ENCODE data around the gene ACAT2. TPM values are rescaled to one million over a fixed set of nuclear protein-coding genes. Genes with fewer than 3 reads are reported as not detected.
"Not testable (repeated sequence)": the region's sequence is repeated elsewhere in the genome, so short reads cannot be mapped to it uniquely, and the experiment has no call there.

The ACAT2 gene
- total and polyA plus RNA-seq, 12 donors = 3.4 to 15.3 (median 5.8) TPM

DNA sequence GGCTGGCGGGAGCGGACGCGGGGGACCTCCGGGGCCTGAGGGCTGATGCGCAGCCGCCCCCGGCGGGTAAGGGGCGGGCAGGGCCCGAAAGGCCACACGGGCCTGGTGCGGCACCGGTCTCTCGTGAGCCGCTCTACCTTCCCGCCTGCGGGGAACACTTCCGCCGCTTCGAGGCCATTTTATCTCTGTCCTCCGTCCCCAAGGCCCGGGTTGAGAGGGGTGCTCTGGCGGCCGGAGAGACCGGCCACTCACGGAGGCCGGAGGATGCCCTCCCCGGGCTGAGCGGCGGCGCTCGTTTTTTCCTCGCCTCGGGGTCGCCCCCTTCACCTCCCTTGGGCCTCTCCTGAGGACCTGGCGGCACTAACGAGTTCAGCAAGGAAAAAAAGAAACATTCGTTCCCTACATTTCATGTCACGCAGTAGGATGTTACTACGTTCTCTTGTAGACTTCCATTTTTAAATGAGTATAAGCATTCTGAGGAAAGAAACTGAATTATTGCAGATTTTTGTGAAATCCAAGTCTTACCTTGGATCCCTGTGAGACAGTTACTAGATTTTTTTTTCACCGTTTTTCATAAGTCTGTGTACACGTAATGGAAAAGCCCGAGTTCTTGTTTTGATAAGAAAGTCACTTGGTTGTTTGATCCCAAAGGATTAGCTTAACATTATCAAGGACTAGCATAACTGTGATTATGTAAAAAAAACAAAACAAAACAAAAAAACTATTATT is 34.0 kb upstream of the ACAT2 start:
- H3K4me3 ChIP-seq = peak overlapping the region; percentile 64 to 96 (median 86)
- peak overlapping the region; percentile 92 to 100 (median 99) for H3K27ac ChIP-seq
- ATAC-seq = peak; percentile 29 to 59 (median 38)
- H3K4me1 ChIP-seq = peaks cover 0 to 63% (median 59%) of the 10 kb centered on the region in 9 donors
- H3K36me3 ChIP-seq = peaks cover 0 to 21% (median 0%) of the 10 kb centered on the region in 9 donors
- DNase-seq = no peak
- intact Hi-C loops (cut with DNase I) = loop anchor here in 9 of 10 donors (1.0 to 10.0 kb wide), 9 partner anchors 34 to 247 kb away; partner anchors contain the start of genes SOD2 (in 7 of the 9), ACAT2 (in 4 of the 9), TCP1 (in 4 of the 9) and MRPL18 (in 1 of the 9)
- H3K27me3 ChIP-seq = no peaks in the 10 kb centered on the region
- no peaks in the 10 kb centered on the region for H3K9me3 ChIP-seq
- WGBS, 2 donors = 0% methylated on average over 43 to 44 of the region's 44 CpGs
- TF ChIP-seq, protein P1, sequence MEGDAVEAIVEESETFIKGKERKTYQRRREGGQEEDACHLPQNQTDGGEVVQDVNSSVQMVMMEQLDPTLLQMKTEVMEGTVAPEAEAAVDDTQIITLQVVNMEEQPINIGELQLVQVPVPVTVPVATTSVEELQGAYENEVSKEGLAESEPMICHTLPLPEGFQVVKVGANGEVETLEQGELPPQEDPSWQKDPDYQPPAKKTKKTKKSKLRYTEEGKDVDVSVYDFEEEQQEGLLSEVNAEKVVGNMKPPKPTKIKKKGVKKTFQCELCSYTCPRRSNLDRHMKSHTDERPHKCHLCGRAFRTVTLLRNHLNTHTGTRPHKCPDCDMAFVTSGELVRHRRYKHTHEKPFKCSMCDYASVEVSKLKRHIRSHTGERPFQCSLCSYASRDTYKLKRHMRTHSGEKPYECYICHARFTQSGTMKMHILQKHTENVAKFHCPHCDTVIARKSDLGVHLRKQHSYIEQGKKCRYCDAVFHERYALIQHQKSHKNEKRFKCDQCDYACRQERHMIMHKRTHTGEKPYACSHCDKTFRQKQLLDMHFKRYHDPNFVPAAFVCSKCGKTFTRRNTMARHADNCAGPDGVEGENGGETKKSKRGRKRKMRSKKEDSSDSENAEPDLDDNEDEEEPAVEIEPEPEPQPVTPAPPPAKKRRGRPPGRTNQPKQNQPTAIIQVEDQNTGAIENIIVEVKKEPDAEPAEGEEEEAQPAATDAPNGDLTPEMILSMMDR (IDR thresholded peaks at IDR 0.05) = no peak

DNA sequence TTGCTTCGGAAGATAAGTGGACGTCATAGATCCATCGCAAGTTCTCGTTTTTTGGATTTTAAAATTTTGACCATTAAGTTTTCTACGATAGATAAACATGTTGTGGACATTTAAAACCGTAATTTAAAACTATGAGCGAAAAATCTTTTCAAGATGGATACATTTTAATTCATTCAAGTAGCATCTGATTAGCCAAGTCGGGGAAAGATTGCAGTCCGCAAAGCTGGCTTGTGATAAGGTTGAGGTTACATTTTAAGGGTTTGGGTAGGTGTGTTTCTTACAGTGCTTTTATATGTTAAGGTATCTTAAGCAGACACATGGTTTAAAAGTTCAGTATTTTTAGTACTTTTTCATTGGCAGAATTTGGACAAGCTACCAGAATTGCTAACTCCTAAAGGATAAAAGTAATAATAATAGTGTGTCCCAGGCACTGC is 33.3 kb upstream of the ACAT2 start:
- no peak for ATAC-seq
- no peak for DNase-seq
- TF ChIP-seq, protein P1 (IDR thresholded peaks at IDR 0.05) = no peak
- intact Hi-C loops (cut with DNase I) = loop anchor here in 8 of 10 donors (2.0 to 10.0 kb wide), 6 partner anchors 34 to 246 kb away; partner anchors contain the start of genes ACAT2 (in 4 of the 8), SOD2 (in 3 of the 8) and TCP1 (in 3 of the 8)
- Histone ChIP-seq H3K27ac (peak overlapping the region in 9 of 10 donors; percentile 99 to 100 (median 99)), H3K36me3 (peaks cover 0 to 21% (median 0%) of the 10 kb centered on the region in 9 donors), H3K9me3 (no peaks in the 10 kb centered on the region), H3K4me3 (peak overlapping the region; percentile 64 to 96 (median 86)), H3K27me3 (no peaks in the 10 kb centered on the region), H3K4me1 (peaks cover 0 to 66% (median 62%) of the 10 kb centered on the region in 9 donors)
- 1 to 2% methylated on average over 9 of the region's 9 CpGs for WGBS, 2 donors

DNA sequence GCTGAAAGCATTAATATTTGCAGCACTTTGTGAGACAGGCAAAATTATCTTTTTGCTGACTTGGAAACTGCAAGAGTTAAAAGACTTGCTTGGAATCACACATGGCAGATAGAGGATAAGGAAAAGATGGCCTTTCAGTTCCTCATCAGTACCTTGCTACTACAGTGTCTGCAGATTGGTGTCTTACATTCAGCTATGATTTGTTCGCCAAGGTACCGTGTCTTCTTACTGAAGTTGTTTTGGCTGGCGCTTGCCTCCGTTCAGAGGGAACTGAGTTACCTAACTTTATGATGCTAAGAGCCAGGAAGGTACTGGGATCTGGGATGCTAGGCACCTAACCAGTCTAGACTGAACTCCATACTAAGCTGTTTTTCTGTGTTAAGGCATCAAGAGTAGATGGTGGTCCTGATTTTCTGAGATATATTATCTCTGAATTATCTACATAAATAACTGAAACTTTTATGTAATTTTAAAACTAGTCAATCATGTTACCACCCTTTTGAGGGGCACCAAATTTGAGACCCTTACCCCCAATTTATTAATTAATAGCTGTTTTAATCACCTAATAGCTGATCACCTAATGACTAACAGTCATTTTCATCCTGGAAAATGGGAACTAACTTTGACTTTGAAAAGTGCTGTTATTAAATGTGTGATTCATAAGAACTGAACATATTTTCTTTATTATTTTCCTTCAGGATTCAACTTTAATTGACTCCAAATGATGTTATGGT is 32.1 kb upstream of the ACAT2 start:
- intact Hi-C loops (cut with DNase I) = loop anchor here in 9 of 10 donors (2.0 to 10.0 kb wide), 6 partner anchors 33 to 245 kb away; partner anchors contain the start of genes ACAT2 (in 4 of the 9), TCP1 (in 4 of the 9) and SOD2 (in 3 of the 9)
- H3K9me3 ChIP-seq = no peaks in the 10 kb centered on the region
- H3K4me3 ChIP-seq = peak overlapping the region in 7 of 10 donors; percentile 64 to 96 (median 84)
- ATAC-seq = no peak
- H3K27me3 ChIP-seq = no peaks in the 10 kb centered on the region
- H3K4me1 ChIP-seq = peaks cover 0 to 74% (median 63%) of the 10 kb centered on the region in 9 donors
- peak overlapping the region in 3 of 10 donors; percentile 1 to 99 (median 99) for H3K27ac ChIP-seq
- peaks cover 0 to 21% (median 0%) of the 10 kb centered on the region in 9 donors for H3K36me3 ChIP-seq
- TF ChIP-seq, protein P1 (IDR thresholded peaks at IDR 0.05) = no peak
- DNase-seq = no peak
- WGBS, 2 donors = 25% methylated on average over 4 of the region's 4 CpGs

DNA sequence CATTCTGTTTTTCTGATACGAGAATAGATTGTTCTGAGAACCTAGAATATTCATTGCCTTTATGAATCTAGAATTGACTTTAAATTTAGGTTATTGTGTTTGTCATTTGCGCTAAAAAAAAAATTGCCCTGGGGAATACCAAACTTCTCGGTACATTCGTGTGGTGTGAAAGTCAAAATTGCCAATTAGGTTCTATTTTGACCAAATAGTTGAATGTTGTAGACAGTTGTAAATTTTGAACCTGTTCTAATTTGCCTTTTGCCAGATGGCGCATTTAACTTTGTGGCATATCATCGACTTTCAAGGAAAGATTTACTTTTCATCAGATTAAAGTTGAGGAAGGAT is 31.5 kb upstream of the ACAT2 start:
- Histone ChIP-seq H3K4me1 (peaks cover 0 to 74% (median 65%) of the 10 kb centered on the region in 9 donors), H3K36me3 (peaks cover 0 to 21% (median 0%) of the 10 kb centered on the region in 9 donors), H3K27ac (peak overlapping the region in 1 of 10 donors; percentile 9), H3K4me3 (peak overlapping the region in 3 of 10 donors; percentile 64 to 95 (median 74)), H3K9me3 (no peaks in the 10 kb centered on the region), H3K27me3 (no peaks in the 10 kb centered on the region)
- TF ChIP-seq, protein P1 (IDR thresholded peaks at IDR 0.05) = no peak
- ATAC-seq (no peak), DNase-seq (no peak)
- intact Hi-C loops (cut with DNase I) = loop anchor here in 1 of 10 donors (10.0 kb wide), 1 partner anchor 54 kb away; the partner anchor contains the start of gene TCP1
- 61 to 69% methylated on average over 6 of the region's 6 CpGs for WGBS, 2 donors

DNA sequence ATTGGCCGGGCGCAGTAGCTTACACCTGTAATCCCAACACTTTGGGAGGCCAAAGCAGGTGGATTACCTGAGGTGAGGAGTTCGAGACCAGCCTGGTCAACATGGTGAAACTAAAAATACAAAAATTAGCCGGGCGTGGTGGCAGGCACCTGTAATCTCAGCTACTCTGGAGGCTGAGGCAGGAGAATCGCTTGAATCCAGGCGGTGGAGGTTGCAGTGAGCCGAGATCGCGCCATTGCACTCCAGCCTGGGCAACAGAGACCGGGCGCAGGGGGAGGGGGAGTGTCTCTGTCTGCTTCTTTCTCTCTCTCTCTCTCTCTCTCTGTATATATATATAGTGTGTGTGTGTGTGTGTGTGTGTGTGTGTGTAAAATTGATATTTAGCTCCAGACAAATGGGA is 29.3 kb upstream of the ACAT2 start:
- not testable (repeated sequence) for DNase-seq, H3K9me3 ChIP-seq, H3K4me3 ChIP-seq, H3K27ac ChIP-seq, H3K27me3 ChIP-seq, ATAC-seq
- Histone ChIP-seq H3K4me1 (peaks cover 0 to 85% (median 72%) of the 10 kb centered on the region in 9 donors), H3K36me3 (peaks cover 0 to 36% (median 0%) of the 10 kb centered on the region in 9 donors)
- intact Hi-C loops (cut with DNase I) = loop anchor here in 1 of 10 donors (10.0 kb wide), 1 partner anchor 52 kb away; the partner anchor contains the start of gene TCP1
- 88 to 90% methylated on average over 12 of the region's 12 CpGs for WGBS, 2 donors

DNA sequence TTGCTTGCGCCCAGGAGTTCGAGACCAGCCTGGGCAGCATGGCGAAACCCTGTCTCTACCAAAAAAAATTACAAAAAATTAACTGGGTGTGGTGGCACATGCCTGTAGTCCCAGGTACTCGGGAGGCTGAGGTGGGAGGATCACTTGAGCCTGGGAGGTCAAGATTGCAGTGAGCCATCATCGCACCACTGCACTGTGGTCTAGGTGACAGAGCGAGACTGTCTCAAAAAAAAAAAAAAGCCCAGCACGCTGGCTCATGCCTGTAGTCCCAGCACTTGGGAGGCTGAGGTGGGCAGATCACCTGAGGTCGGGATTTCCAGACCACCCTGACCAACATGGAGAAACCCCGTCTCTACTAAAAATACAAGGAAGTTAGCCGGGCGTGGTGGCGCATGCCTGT is 28.4 kb upstream of the ACAT2 start:
- ATAC-seq, H3K4me3 ChIP-seq, H3K27me3 ChIP-seq, H3K27ac ChIP-seq, H3K9me3 ChIP-seq, DNase-seq: not testable (repeated sequence)
- WGBS, 2 donors = 95% methylated on average over 12 of the region's 12 CpGs
- intact Hi-C loops (cut with DNase I) = loop anchor here in 1 of 10 donors (10.0 kb wide), 1 partner anchor 51 kb away; the partner anchor contains the start of gene TCP1
- Histone ChIP-seq H3K4me1 (peaks cover 0 to 93% (median 72%) of the 10 kb centered on the region in 9 donors), H3K36me3 (peaks cover 0 to 45% (median 0%) of the 10 kb centered on the region in 9 donors)

Measured in heart right ventricle (tissue), 16 donors.